ENCODE results near the gene ASGR2.
"Not testable (repeated sequence)": the region's sequence is repeated elsewhere in the genome, so short reads cannot be mapped to it uniquely, and the experiment has no call there.

DNA sequence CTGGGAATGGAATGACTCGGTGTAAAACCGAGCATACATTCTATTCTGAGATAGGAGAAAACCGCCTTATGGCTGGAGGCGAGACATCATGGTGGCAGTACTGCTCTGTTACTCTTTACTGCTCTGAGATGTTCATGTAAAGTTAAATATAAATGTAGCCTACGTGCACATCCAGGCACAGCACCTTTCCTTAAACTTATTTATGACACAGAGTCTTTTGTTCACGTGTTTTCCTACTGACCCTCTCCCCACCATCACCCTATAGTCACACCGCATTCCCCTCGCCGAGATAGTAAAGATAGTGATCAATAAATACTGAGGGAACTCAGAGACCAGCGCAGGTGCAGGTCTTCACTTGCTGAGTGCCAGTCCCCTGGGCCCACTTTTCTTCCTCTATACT, 44.9 kb upstream of the ASGR2 start:
- not testable (repeated sequence) for TF ChIP-seq POLR2AphosphoS5 (IDR thresholded peaks at IDR 0.05); POLR2A (IDR thresholded peaks at IDR 0.05; ENCODE audit: low read depth)
- TF ChIP-seq, protein P1, sequence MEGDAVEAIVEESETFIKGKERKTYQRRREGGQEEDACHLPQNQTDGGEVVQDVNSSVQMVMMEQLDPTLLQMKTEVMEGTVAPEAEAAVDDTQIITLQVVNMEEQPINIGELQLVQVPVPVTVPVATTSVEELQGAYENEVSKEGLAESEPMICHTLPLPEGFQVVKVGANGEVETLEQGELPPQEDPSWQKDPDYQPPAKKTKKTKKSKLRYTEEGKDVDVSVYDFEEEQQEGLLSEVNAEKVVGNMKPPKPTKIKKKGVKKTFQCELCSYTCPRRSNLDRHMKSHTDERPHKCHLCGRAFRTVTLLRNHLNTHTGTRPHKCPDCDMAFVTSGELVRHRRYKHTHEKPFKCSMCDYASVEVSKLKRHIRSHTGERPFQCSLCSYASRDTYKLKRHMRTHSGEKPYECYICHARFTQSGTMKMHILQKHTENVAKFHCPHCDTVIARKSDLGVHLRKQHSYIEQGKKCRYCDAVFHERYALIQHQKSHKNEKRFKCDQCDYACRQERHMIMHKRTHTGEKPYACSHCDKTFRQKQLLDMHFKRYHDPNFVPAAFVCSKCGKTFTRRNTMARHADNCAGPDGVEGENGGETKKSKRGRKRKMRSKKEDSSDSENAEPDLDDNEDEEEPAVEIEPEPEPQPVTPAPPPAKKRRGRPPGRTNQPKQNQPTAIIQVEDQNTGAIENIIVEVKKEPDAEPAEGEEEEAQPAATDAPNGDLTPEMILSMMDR (IDR thresholded peaks at IDR 0.05), result not testable (repeated sequence)

Measured in esophagus muscularis mucosa (tissue), 3 donors.